Colonic mucosa (tissue), 4 donors: ENCODE results near the gene ITGBL1. TPM values are rescaled to one million over a fixed set of nuclear protein-coding genes. Genes with fewer than 3 reads are reported as not detected.

Experiments
- DNase-seq: peaks from one replicate; pipeline ENCODE4 v3.0.0-alpha.2; 2020
- H3K27ac ChIP-seq: fragments of 200-600 bp; one replicate; pipeline ENCODE4 v1.8.0; 2021
- H3K27me3 ChIP-seq: fragments of 200-600 bp; one replicate; pipeline ENCODE4 v1.8.0; 2021
- H3K36me3 ChIP-seq: fragments of 200-600 bp; one replicate; pipeline ENCODE4 v1.8.0; 2021
- H3K4me1 ChIP-seq: fragments of 200-600 bp; one replicate; pipeline ENCODE4 v1.8.0; 2021; ENCODE audit warnings: mild to moderate bottlenecking
- H3K4me3 ChIP-seq: fragments of 200-600 bp; one replicate; pipeline ENCODE4 v1.8.0; 2021
- H3K9ac ChIP-seq, 2 donors: one replicate each; pipeline ENCODE4 v1.7.0; 2013; ENCODE audit warnings: control low read depth in 2 of 2, low read depth in 2 of 2, low read length in 2 of 2
- H3K9me3 ChIP-seq: fragments of 200-600 bp; one replicate; pipeline ENCODE4 v1.8.0; 2021
- CTCF ChIP-seq: fragments of 200-600 bp; IDR thresholded peaks from one replicate; pipeline ENCODE4 v1.8.0; 2022; ENCODE audit warnings: antibody characterized with exemption, mild to moderate bottlenecking
- intact Hi-C: fragments of 100-400 bp; cut with DNase I; formaldehyde crosslinking; loops from one replicate; pipeline ENCODE4 v1.14.1; 2022
- total RNA-seq, 2 donors: library from RNA; stranded (reverse); fragmentation: NEBNext Ultra II Directional in 1 of 2; extraction: Animal tissue kit (Norgen Biotek cat#: 25700) in 1 of 2; gene quantifications; one replicate each; pipeline ENCODE4 v1.2.1, GENCODE V29; 2021
- donor health status: healthy.
- donor health status: DM: no; HTN: no; CAD: no.
- donor health status: DM: no; HTN: no; CAD: no.

ITGBL1 gene
- total RNA-seq, 2 donors from 2014 or later = 0.25 to 0.72 TPM

- Histone ChIP-seq H3K4me3 (no peak overlapping the region), H3K4me1 (no peaks in the 10 kb centered on the region), H3K9me3 (no peaks in the 10 kb centered on the region), H3K27me3 (no peaks in the 10 kb centered on the region), H3K36me3 (no peaks in the 10 kb centered on the region), H3K9ac (no peak overlapping the region), H3K27ac (no peak overlapping the region)
- intact Hi-C loops = no loop called here
- TF ChIP-seq CTCF = no peak
- no peak for DNase-seq
Observed at GRCh38 chr13:101648766-101649487, 196.5 kb downstream of the ITGBL1 start.

GRCh38 chr13:101649488-101650126 lies 197.1 kb downstream of the ITGBL1 start:
- Histone ChIP-seq H3K9ac (no peak overlapping the region), H3K27ac (no peak overlapping the region)
- intact Hi-C loops = no loop called here

GRCh38 chr13:101654883-101655282 lies 202.4 kb downstream of the ITGBL1 start:
- H3K27ac ChIP-seq = no peak overlapping the region

More at GRCh38 chr13:101649488-101650126, 197.1 kb downstream of the ITGBL1 start:
- Histone ChIP-seq H3K4me1 (no peaks in the 10 kb centered on the region), H3K9me3 (no peaks in the 10 kb centered on the region), H3K4me3 (no peak overlapping the region), H3K36me3 (no peaks in the 10 kb centered on the region), H3K27me3 (no peaks in the 10 kb centered on the region)
- no peak for TF ChIP-seq CTCF
- DNase-seq = no peak

GRCh38 chr13:101655435-101655834 lies 203.0 kb downstream of the ITGBL1 start:
- Histone ChIP-seq H3K4me1 (no peaks in the 10 kb centered on the region), H3K27ac (no peak overlapping the region), H3K4me3 (no peak overlapping the region), H3K9ac (no peak overlapping the region), H3K36me3 (no peaks in the 10 kb centered on the region), H3K27me3 (no peaks in the 10 kb centered on the region), H3K9me3 (no peaks in the 10 kb centered on the region)
- DNase-seq = no peak
- intact Hi-C loops = no loop called here
- no peak for TF ChIP-seq CTCF

More at GRCh38 chr13:101654883-101655282, 202.4 kb downstream of the ITGBL1 start:
- Histone ChIP-seq H3K27me3 (no peaks in the 10 kb centered on the region), H3K9ac (no peak overlapping the region), H3K4me3 (no peak overlapping the region), H3K36me3 (no peaks in the 10 kb centered on the region), H3K9me3 (no peaks in the 10 kb centered on the region), H3K4me1 (no peaks in the 10 kb centered on the region)
- intact Hi-C loops = no loop called here
- TF ChIP-seq CTCF = no peak
- DNase-seq = no peak

GRCh38 chr13:101660711-101661110 lies 208.2 kb downstream of the ITGBL1 start:
- no peak overlapping the region for H3K9ac ChIP-seq
- H3K9me3 ChIP-seq = no peaks in the 10 kb centered on the region
- intact Hi-C loops = no loop called here
- no peak overlapping the region for H3K27ac ChIP-seq
- no peak overlapping the region for H3K4me3 ChIP-seq
- no peak for TF ChIP-seq CTCF
- no peak for DNase-seq
- no peaks in the 10 kb centered on the region for H3K27me3 ChIP-seq
- no peaks in the 10 kb centered on the region for H3K36me3 ChIP-seq
- H3K4me1 ChIP-seq = no peaks in the 10 kb centered on the region
